Measurements from ENCODE around the gene C2orf80. TPM values are rescaled to one million over a fixed set of nuclear protein-coding genes. Genes with fewer than 3 reads are reported as not detected.
"Not testable (repeated sequence)": the region's sequence is repeated elsewhere in the genome, so short reads cannot be mapped to it uniquely, and the experiment has no call there.

The C2orf80 gene
- not detected in 2 replicates for total RNA-seq (2014; rRNA removed; shearing (Covaris generic))
- not detected in 2 replicates for polyA plus RNA-seq (2015; cell fraction: cytosol; rRNA removed)
- not detected in 2 replicates for polyA plus RNA-seq (2015; cell fraction: nucleus; rRNA removed)

GRCh38 chr2:208189810-208190503 is at the start of gene C2orf80:
C2orf80 (minus strand) TSS chr2:208190030; CDS start chr2:208186986, 3,044 bp downstream.
- no peak for DNase-seq (ENCODE audit: low read depth)

GRCh38 chr2:208235860-208236259 is 46.0 kb upstream of the C2orf80 start:
- no peak for DNase-seq (ENCODE audit: low read depth)

- no peak for DNase-seq (ENCODE audit: low read depth)
These were observed 45.0 kb upstream of the C2orf80 start for GRCh38 chr2:208234786-208235185.

- DNase-seq (ENCODE audit: low read depth) = no peak
These were observed 38.6 kb upstream of the C2orf80 start for GRCh38 chr2:208228476-208228875.

DNA sequence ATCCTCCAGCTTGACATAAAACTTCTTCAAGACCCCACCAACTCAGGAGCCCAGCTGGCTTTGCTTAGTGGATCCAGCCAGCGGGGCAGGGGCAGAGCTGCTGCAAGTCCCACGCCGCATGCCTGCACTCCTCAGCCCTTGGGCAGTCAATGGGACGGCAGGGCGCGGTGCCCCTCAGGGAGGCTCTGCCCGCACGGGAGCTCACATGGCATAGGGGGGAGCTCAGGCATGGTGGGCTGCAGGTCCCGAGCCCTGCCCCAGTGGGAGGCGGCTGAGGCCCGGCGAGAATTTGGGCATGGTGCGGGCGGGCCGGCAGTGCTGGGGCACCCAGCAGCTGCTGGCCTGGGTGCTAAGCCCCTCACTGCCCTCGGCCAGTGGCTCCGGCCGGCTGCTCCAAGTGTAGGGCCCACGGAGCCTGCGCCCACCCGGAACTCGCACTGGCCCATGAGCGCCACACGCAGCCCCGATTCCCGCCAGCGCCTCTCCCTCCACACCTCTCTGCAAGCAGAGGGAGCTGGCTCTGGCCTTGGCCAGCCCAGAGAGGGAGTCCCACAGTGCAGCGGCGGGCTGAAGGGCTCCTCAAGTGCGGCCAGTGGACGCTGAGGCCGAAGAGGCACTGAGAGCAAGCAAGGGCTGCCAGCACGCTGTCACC is 37.9 kb upstream of the C2orf80 start:
- no peak for DNase-seq (ENCODE audit: low read depth)

DNA sequence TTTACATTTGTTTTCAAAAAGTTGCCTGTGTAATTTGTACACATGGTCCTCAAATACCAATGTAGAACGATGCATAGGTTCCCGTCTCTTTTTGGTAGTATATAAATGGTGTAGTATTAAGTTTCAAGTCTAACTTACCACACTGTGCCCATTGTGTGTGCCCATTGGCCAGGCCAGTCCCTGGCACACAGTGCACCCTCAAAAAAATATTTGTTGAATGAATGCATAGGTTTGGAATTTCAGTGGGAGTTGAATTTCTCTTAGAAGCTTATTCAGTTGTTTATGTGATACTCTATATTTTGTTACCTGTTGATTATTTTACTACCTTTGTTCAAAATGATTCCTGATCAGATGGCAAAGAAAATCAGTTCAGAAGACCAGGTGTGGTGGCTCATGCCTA is 35.0 kb upstream of the C2orf80 start:
- peak; percentile 26 for DNase-seq (ENCODE audit: low read depth)

DNA sequence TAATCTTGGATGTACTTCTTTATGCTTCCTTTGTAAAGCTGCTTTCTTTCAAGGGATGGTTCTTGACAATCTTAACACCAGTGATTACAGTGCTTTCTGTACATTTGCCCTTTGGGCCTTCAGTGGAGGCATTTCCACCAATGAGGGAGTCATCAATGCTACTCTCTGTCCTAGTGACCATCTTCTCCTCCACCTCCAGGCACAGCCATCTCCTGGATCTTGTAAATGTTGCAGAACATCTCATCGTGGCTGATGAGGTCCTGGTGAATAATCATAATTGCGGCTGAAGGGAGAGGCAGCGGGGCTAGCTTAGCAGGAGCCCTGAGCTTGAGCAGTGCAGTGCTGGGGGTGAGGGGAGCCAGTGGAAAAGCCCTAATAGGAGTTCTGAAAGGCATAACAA is 32.5 kb upstream of the C2orf80 start:
- DNase-seq (ENCODE audit: low read depth) = peak; percentile 80

DNA sequence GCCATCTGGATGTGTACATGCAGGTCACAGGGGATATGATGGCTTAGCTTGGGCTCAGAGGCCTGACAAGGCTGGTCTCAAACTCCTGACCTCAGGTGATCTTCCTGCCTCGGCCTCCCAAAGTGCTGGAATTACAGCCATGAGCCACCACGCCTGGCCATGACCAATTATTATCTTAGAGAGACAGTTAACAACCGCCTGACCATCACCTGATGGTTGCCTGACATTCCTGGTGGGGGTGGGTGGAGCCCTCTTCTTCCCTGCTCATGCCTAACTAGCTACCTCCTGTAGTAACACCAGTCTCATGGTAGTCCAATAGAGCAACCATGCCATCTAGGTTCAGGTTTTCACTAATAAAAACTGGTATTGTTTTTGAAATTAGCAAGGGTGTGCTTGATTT is 32.0 kb upstream of the C2orf80 start:
- DNase-seq (ENCODE audit: low read depth) = not testable (repeated sequence)

DNA sequence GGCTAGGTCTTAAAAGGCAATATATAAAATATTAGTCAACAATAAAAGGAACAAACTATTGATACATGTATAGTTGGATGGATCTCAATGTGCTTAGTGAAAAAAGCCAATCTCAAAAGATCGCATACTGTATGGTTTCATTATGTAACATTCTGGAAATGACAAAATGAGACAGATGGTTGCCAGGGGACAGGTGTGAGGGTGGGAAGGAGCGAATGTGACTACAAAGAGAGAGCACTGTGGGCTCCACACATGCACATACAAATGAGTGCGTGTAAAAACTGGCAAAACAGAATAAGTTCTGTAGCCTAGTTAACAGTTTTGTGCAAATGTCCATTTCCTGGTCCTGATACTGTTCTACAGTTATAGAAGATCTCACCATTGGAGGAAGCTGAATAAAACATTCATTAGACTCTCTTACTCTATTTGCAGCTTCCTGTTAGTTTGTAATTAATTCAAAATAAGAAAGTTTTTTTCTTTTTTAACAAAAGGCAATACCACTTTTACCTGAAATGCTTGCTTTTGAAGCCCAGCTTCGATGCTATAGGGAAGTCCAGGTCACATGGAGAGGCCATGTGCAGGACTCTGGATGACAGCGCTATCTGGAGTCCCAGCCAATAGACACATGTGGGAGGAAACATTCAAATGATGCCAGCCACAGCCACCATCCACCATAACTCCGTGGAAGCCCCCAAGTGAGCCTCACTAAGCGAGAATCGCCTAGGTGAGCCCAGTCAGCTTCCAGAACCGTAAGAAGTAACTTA is 21.0 kb upstream of the C2orf80 start:
- DNase-seq (ENCODE audit: low read depth) = no peak

GRCh38 chr2:208208335-208209085 is 18.7 kb upstream of the C2orf80 start:
- no peak for DNase-seq (ENCODE audit: low read depth)

DNA sequence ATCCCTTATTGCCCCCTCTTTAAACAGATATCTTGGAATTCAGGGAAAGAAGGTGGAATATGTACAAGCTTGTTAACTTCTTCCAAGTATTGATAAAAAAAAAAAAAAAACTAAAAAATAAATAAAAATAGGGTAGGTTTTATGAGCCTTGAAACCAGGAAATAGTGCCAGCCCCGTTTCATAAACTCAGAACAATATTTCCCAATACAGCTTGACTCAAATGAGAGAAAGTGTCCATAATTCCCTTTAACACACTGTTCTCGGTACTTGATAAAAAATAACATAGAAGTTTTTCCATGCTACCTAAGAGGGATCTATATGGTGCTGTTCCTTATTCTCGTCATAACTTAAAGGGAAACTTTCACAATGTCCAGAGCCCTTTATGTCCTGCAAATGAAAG is 17.9 kb upstream of the C2orf80 start:
- no peak for DNase-seq (ENCODE audit: low read depth)

GRCh38 chr2:208204166-208204565 is 14.3 kb upstream of the C2orf80 start:
- DNase-seq (ENCODE audit: low read depth) = no peak

GRCh38 chr2:208195531-208195930 is 5.7 kb upstream of the C2orf80 start:
- no peak for DNase-seq (ENCODE audit: low read depth)

DNA sequence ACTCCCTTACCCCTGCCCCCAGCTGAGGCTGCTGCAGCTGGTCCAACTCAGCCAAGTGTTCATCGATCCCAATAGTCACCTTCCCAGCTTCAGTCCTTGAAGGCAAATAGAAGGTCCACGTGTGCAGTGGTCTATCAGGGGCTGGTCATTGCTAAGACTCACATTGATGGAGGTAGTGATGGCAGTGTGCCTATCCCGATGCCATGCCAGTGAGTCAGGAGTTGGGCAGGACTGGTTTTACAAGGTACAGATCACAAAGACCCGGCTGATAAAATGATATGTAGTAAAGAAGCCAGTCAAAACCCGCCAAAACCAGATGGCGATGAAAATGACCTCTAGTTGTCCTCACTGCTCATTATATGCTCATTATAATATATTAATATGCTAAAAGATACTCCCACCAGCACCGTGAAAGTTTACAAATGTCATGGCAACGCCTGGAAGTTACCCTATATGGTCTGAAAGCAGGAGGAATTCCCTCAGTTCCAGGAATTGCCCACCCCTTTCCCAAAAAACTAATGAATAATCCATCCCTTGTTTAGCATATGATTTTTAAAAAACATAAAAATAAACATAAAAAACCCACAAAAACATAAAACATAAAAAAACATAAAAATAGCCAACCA is 2.9 kb upstream of the C2orf80 start:
- peak; percentile 11 for DNase-seq (ENCODE audit: low read depth)

DNA sequence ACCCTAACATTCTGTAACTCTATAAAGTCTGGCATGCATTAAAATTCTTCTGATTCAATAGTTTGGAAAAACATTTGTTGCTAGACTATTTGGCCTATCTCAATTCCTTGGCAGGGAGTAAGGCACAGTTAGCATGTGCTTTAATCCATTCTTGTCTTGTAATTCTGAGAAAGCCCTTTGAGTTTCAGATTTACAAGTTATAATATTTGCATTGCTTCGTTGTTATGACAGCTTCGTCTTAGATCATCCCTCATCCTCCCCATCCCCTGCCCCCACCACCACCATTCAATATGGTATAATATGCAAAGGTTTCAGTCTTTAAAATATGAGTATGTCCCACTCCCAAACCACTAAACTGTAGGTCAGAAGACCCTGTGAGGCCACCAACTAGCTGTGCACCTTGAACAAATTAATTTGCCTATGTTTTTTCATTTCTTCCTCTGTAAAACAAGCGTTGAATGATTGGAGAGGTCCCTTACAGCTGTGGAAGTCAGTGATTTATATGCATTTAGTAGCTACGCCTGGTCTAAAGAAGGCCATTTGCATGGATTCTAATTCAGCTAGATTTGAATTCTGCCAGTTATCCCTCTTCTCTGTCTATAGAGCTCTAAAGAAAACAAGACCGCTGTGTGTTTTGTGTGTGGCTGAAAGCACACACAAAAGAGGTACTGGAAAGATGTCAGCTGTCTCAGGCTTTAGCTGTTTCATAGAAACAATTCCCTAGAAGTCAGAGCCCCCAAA is 591 bp downstream of the C2orf80 start:
- no peak for DNase-seq (ENCODE audit: low read depth)

DNA sequence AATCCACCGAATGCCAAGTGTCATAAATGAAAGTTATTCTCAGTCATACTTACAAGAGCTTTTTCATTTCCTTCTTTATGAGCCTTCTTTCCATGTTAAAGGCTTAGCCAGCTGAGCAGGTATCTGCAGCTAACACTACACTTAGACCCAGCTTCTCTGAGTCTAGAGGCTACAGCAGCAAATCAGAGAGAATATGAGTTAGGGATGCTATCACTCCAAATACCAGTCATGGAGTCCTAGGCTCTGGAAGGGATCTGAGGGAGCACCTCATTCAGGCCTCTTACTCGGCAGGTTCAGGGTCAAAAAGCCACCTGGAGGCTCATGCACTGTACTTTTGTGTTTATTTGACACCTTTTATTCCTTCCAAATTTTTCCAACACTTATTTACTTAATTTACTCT is 2.9 kb downstream of the C2orf80 start:
- no peak for DNase-seq (ENCODE audit: low read depth)

GRCh38 chr2:208186465-208186864 is 3.4 kb downstream of the C2orf80 start:
- DNase-seq (ENCODE audit: low read depth) = no peak

- DNase-seq (ENCODE audit: low read depth) = no peak
These were observed 5.7 kb downstream of the C2orf80 start for GRCh38 chr2:208183972-208184705.

DNA sequence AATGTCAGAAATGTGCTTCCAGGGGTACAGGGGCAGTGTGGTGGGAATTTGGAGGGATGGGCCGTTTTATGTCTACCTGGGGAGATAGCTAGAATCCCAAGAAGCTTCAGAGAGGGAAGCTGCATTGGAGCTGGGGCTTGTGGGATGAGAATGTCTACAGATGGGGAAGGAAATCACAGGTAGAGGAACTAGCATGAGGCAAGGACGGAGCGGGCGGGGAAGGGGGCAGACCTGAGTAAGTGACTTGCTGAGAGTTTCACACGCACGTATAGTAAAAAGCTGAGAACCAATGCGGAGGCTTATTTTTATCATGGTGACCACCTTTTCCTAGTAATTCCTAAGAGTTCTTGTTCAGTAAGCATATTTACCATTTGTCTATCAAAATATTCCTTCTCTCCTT is 6.3 kb downstream of the C2orf80 start:
- DNase-seq (ENCODE audit: low read depth) = no peak

DNA sequence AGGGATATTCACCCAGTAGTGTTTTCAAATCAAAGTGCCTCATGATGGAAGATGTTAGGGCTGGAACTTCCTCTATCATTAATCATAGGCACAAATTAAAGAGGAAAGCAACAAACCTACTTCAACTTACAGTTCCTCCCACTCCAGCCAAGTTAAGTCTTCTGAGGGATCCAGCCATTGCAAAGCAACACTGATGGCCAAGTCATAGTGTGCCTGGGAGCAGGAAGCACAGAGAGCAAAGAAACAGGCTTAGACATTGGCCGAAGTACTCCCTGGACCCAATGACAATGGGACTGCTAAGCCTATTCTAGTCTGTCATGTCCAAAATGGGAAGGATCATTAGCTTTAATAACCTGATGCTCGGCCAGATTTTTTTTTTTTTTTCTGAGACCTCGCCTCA is 7.0 kb downstream of the C2orf80 start:
- DNase-seq (ENCODE audit: low read depth) = no peak
